NOMO-1 (cell line): ENCODE data around the gene SGF29.
"Not testable (repeated sequence)": the region's sequence is repeated elsewhere in the genome, so short reads cannot be mapped to it uniquely, and the experiment has no call there.

Experiments used
- DNase-seq, 2 experiments: peaks; one replicate each; lab custom pipeline; 2025; ENCODE audit not compliant: unreplicated experiment in 2 of 2; lab: John Stamatoyannopoulos, UW

Gene SGF29

DNA sequence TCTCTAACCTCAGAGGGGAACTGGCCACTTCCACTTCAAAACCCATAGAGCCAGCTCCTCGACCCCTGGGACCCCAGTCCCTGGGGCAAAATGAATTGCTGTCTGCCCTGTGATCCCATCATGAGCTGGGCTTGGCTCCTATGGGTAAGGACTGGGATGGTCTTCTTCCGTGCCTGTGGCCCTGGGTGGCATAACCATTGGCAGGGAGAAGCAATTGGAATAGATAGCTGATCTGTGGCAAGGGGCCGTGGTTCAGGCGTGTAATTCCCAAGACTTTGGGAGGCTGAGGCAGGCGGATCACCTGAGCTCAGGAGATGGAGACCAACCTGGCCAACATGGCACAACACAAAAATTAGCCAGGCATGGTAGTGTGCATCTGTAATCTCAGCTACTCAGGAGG is 38.8 kb downstream of the SGF29 start:
- no peak for DNase-seq

- no peak for DNase-seq
These were observed 39.3 kb downstream of the SGF29 start for GRCh38 chr16:28592979-28593553.

GRCh38 chr16:28595451-28595850 is 41.7 kb downstream of the SGF29 start:
- DNase-seq = not testable (repeated sequence)

- no peak for DNase-seq
These were observed 42.5 kb downstream of the SGF29 start for GRCh38 chr16:28596115-28596630.

GRCh38 chr16:28596840-28597691 is 43.3 kb downstream of the SGF29 start, which contains the start of gene SULT1A2:
Gene SULT1A2 (minus strand): TSS chr16:28597050. CDS start chr16:28595930, 1,120 bp downstream.
- DNase-seq = no peak

- DNase-seq = peak; percentile 47 to 52
These were observed 44.1 kb downstream of the SGF29 start for GRCh38 chr16:28597692-28598261.

DNA sequence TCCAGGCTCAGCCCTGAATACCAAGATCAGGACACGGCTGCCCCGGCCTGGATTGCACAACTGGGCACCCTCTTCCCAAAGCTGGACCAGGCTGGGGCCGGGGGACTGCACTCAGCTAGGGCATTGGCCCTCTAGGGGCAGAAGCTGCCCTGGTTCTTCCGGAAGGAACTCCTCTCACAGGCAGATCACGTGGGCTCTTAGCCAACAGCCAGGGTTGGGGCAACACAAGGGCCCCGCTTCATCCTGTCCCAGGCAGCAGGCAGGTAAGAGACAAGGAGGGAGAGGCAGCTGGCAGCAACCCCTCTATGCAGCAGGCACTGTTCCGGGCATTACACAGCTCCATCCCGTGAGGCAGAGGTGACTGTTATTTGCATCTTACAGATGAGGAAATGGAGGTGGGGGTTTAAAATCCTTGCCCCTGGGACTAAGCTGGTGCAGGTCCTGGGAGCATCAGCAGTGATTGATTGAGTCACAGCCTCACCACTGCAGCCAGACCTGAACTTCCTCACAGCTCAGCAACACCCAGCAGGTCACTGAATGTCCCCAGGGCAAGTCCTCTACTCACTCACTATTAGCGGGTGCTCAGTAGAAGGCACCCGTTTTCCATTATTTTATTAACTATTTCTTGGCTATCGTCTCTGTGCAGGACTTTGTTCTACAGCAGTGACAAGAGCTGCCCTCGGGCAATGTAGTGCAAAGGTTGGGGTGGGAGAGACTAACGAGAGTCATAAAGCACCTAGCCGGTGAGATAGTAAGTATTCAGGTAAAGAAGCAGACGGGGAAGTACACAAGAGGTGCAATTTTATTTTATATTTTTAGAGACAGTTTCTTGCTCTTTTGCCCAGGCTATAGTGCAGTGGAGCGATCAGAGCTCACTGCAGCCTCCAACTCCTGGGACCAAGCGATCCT is 45.9 kb downstream of the SGF29 start:
- not testable (repeated sequence) for DNase-seq

DNA sequence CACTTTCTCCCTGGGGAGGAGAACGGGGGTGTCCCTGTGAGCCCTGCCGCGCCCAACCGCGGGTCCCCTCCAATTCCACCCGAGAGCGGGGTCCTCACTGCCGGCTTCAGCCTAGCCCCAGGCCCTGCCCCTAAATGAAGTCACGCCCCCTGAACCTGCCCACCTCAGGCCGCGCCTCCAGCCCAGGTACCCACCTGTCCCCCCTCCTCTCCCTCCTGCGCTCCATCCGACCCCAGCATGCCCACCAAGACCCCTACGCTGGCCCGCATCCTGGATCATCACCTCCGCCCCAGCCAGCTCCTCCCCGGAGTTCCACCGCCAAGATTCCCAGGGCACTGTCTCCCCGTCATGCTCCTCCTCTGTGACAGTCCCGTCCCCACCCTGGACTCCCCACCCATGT is 47.2 kb downstream of the SGF29 start:
- DNase-seq = not testable (repeated sequence)

DNA sequence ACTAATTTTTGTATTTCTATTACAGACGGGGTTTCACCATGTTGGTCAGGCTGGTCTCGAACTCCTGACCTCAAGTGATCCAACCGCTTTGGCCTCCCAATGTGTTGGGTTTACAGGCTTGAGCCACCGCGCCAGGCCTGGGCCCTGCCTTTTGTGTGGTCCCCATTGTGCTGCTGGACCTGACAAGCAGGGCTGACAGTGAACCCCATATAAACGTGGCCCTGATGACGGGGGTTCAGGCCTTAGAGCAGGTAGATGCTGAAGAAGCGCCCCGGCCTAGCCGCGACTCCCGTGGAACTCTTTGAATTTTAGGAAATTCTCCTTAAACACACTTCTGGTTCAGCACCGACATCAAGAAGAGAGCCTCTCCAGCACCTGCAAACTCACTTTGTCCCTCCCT is 47.9 kb downstream of the SGF29 start:
- not testable (repeated sequence) for DNase-seq

DNA sequence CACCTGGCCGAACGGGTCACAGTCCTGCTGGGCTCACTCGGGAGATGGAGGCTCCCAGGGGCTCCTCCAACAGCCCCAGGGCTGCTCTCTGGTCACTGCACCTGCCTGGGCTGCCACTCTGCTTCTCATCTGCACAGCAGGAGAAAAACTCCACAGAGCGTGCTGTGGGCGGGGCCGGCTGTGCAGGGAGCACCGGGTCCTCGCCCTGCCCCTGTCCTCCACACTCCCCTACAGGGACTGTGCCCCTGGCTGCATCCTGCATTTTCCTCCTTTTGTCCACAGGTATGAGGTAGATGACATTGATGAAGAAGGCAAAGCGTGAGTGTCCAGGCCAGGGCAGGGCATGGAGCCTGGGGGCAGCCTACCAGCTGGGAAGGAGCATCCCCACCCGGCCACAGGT is 48.3 kb downstream of the SGF29 start:
- DNase-seq = not testable (repeated sequence)

DNA sequence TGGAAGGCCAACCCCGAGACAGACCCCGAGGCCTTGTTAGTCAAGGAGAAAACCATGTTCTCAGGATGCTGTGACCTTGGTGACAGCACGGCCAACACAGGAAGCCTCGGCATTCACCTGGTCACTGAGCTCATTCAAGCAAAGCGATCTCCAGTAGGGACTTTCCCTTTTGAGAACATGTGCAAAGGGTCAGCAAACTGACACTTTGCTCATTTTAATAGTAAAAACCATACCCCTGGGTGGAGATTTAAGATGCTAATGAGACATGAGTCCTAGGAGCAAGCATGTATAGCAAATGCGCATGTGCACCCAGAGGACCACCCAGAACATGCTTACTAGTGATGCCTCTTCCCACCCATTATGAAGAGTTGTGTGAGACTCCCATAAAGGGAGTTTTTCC is 48.8 kb downstream of the SGF29 start:
- no peak for DNase-seq

GRCh38 chr16:28603381-28604185 is 49.9 kb downstream of the SGF29 start:
- DNase-seq = no peak

DNA sequence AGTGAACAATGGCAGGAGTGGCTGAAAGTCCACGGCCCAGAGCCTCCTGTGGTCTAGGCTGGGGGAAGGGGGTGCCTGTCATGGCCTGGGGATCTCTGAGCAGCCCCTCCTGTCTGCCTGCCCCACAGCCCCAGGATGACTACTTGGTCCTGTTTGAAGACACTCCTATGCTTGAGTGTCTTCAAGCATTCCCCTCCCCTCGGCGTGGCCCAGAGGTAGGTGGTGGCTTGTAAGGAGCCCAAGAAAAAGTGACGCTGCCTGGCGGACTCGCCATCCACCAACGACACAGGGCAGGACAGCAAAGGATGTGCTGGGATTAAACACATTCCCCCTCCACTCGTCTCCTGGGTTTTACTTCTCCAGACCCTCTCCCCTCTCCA is 50.5 kb downstream of the SGF29 start:
- no peak for DNase-seq

- DNase-seq = no peak
These were observed 52.8 kb downstream of the SGF29 start for GRCh38 chr16:28606291-28607115.

DNA sequence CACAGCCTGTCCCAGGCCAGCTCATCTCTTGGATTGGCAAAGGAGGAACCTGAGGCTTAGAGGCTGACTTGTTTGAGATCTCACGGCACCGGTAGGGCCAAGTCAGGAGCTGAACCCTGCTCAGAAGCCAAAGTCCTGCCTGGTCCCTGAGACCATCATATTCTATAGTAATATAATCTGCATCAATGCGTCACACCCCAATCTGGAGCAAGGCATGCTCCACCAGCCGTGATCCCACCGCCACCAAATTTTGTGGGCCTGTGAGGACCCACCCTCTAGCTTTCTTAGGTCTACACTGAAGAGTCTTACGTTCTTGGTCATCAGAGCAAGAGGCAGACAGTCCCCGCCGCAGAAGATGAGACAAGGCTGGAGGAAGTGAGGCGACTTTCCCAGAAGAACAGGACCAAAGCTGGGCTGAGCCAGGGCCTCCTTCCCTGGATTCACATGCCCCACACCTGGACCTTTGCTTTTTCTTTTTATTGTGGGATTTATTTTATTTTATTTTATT is 53.5 kb downstream of the SGF29 start:
- DNase-seq = no peak

DNA sequence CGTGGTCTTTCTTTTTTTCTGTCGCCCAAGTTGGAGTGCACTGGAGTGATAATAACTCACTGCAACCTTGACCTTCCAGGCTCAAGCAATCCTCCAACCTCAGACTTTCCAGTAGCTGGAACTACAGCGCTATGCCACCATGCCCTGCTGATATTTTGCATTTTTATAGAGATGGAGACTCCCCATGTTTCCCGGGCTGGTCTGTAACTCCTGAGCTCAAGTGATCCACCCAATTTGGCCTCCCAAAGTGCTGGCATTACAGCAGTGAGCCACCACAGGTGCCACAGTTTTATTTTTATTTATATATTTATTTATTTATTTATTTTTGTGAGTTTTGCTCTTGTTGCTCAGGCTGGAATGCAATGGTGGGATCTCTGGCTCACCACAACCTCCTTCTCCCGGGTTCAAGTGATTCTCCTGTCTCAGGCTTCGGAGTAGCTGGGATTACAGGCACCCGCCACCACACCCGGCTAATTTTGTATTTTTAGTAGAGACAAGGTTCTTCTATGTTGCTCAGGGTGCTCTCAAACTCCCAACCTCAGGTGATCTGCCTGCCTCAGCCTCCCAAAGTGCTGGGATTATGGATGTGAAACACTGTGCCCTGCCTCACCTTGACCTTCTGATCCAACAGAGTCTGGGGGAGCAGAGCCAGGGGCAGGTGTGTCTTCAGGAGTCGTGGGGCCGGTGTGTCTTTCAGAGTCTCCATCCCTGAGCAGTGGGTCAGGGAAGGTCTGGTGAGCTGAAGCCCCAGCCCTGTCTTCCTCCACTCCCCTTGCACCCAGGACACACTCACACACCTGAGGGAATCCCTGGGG is 54.2 kb downstream of the SGF29 start:
- not testable (repeated sequence) for DNase-seq

- DNase-seq = not testable (repeated sequence)
These were observed 54.7 kb downstream of the SGF29 start for GRCh38 chr16:28608496-28608808.
